C4-2B (cell line): ENCODE results near the gene VGLL4.

ENCODE experiments used
- H3K27ac ChIP-seq: fragments of 450-650 bp; 2 replicates; pipeline ENCODE4 v1.5.1; 2017
- ZFX ChIP-seq: fragments of 450-650 bp; IDR thresholded peaks from 2 replicates; pipeline ENCODE4 v1.6.1; 2017
- TF ChIP-seq, protein P1 (sequence below): fragments of 450-650 bp; conservative IDR thresholded peaks from 2 replicates; pipeline ENCODE4 v1.5.1; 2017; ENCODE audit warnings: mild to moderate bottlenecking

VGLL4 gene

DNA sequence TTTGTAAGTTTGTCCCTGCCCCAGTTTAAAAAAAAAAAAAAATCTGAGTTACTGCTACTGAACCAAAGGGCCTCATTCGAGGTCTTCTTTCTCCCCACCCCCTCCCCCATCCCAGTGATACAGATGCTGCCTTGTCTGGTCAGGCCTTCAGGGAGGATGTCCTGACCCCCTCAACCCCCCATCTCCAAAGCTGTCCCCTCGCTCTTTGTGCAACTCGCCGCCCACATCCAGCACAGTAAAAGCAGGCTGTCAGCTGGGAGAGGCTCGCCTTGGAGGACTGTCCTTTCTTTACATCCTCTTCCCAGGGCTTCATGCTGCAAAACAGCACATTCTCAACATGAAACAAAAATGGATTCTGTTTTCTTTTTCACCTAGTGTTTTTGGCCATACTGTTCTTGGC lies 133.4 kb downstream of the VGLL4 start:
- TF ChIP-seq, protein P1, sequence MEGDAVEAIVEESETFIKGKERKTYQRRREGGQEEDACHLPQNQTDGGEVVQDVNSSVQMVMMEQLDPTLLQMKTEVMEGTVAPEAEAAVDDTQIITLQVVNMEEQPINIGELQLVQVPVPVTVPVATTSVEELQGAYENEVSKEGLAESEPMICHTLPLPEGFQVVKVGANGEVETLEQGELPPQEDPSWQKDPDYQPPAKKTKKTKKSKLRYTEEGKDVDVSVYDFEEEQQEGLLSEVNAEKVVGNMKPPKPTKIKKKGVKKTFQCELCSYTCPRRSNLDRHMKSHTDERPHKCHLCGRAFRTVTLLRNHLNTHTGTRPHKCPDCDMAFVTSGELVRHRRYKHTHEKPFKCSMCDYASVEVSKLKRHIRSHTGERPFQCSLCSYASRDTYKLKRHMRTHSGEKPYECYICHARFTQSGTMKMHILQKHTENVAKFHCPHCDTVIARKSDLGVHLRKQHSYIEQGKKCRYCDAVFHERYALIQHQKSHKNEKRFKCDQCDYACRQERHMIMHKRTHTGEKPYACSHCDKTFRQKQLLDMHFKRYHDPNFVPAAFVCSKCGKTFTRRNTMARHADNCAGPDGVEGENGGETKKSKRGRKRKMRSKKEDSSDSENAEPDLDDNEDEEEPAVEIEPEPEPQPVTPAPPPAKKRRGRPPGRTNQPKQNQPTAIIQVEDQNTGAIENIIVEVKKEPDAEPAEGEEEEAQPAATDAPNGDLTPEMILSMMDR: no peak
- no peak for TF ChIP-seq ZFX
- H3K27ac ChIP-seq: peak overlapping the region; percentile 73

DNA sequence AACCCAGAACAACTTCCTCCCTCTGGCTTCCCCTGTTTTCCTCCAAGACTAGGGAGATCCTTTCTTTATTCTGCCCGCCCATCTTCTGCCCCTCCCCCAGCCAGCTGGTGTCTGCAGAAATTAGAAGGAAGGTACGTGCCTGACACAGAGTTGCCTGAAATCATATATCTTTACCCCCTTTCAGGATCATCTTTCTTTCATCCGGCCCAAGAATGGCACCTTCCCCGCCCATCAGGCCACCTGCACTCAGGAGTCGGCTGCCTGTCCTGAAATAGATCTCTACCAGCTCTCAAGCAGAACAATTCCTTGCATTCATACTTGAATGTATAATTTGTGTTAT lies 133.7 kb downstream of the VGLL4 start:
- no peak for TF ChIP-seq ZFX
- TF ChIP-seq, protein P1: no peak
- H3K27ac ChIP-seq: peak overlapping the region; percentile 73

DNA sequence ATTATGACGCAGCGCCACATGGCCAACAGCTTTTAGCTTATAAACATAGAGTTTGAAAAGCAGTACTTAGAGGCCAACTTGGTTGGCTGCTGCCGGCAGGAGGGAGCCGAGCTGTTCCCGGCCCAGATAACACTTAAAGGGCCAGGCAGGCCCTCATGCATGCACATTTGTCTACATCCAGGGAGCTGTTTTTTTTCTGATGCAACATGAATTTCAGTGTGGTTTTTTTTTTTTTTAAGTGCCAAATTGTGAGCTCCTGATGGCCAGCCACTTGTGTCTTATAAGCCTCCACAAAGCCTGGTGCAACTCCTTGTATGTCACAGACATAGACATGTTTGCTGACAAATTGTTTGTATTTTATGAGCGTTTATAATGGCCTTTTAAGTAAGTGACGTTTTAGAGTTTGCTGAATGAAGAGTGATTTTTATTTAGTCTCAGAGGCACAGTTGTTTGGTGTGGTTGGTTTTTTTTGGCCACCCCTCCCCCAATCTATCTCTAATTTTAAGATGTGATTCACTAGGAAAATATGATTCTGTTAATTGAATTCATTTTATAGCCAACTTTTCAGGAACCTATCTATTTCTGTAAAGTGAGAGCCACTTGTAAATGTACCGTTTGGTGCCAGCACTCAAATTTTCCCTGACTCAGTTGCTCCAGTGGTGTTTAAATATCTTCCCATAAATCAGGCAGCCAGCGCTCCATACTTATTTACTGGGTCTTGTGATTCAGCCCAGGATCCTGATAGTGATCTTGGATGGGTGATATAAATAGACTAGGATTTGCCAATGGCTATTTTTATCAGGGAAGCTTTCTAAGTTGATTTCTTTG lies 134.3 kb downstream of the VGLL4 start:
- H3K27ac ChIP-seq: peak overlapping the region; percentile 73
- TF ChIP-seq ZFX: no peak
- TF ChIP-seq, protein P1: no peak

DNA sequence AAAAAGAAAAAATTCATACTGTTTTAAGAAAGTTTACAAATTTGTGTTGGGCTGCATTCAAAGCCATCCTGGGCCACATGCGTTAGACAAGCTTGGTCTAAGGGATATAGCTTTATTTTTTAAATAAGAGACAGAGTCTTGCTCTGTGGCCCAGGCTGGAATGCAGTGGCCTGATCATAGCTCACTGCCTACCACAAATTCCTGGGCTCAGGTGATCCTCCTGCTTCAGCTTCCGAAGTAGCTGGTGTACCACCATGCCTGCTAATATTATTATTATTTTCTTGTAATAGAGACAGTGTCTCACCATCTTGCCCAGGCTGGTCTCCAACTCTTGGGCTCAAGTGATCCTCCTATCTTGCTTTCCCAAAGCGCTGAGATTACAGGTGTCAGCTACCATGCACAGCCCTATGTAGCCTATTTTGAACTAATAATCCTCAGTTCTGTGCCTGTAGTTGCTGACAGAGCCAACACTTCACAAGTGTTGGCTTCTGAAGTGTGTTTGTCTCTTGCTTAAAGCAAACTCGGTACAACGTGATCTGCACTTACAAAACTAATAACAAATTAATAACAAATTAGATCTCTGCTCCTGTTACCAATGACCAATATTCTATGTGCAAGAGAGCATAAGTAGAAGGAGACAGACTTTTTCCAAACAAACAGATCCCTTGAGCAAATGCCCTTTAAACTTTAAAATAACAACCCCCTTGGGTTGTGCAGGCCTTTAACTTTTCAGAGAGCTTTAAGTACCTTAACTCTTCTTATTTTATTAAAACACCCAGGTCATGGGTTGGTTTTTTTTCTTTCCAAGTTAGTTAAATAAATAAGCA lies 135.2 kb downstream of the VGLL4 start:
- H3K27ac ChIP-seq: peak overlapping the region; percentile 73
- TF ChIP-seq ZFX: no peak
- TF ChIP-seq, protein P1: no peak

DNA sequence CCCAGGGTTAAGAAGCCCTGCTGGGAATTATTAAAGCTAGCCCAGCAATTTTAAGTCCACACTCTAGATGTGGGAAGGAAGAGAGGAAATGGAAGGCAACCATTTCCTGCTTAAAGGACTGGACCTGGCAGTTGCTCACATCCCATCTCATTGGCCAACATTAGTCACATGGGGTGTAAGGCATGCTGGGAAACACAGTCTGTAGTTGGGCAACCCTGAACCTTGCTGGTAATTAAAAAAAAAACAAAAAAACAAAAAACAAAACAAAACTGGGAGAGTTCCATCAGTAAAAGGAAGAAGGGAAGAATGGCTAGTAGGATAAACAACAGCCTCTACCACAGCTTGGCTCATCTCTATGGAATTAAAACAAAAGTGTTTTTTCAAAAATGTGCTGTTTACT lies 136.0 kb downstream of the VGLL4 start:
- peak overlapping the region; percentile 73; the same call in 1 of the 2 replicates for H3K27ac ChIP-seq
- TF ChIP-seq ZFX: no peak
- TF ChIP-seq, protein P1: no peak
